ENCODE measurements around the gene FAM83D. TPM values are rescaled to one million over a fixed set of nuclear protein-coding genes. Genes with fewer than 3 reads are reported as not detected.

Gene FAM83D, protein sequence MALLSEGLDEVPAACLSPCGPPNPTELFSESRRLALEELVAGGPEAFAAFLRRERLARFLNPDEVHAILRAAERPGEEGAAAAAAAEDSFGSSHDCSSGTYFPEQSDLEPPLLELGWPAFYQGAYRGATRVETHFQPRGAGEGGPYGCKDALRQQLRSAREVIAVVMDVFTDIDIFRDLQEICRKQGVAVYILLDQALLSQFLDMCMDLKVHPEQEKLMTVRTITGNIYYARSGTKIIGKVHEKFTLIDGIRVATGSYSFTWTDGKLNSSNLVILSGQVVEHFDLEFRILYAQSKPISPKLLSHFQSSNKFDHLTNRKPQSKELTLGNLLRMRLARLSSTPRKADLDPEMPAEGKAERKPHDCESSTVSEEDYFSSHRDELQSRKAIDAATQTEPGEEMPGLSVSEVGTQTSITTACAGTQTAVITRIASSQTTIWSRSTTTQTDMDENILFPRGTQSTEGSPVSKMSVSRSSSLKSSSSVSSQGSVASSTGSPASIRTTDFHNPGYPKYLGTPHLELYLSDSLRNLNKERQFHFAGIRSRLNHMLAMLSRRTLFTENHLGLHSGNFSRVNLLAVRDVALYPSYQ
- 48.1 and 51.6 TPM in 2 replicates for total RNA-seq (2021)
- long read RNA-seq, transcript FAM83D-201 (4 exons, 2,475 nt), result major isoform, 379 of 407 reads
- long read RNA-seq, partial matches to known transcripts, result 9 of 407 reads
- long read RNA-seq, other reads (novel, unspliced or antisense), result 19 of 407 reads

- H2AK5ac ChIP-seq (ENCODE audit: insufficient read length, low read length), result no peak within 1 kb of the TSS
- no peak within 1 kb of the TSS for H2AFZ ChIP-seq (ENCODE audit: low read length)
- H4K8ac ChIP-seq (replicated peaks; ENCODE audit: insufficient read length, low read depth, low read length), result no peak within 1 kb of the TSS
- no peak within 1 kb of the TSS for H2BK120ac ChIP-seq (ENCODE audit: low read depth, low read length, poor library complexity, severe bottlenecking)
- H3K18ac ChIP-seq (ENCODE audit: insufficient read length, low read depth, low read length), result peak within 1 kb of the TSS; percentile 95
- H3K27ac Mint-ChIP-seq, result peak within 1 kb of the TSS in 1 of 3 experiments; percentile 83; a peak in 2 of 7 replicates
- no peaks in the 10 kb centered on the region for H3K27me3 ChIP-seq (ENCODE audit: insufficient read depth, low read length)
- peaks cover 2% of the 10 kb centered on the region for H3K79me1 ChIP-seq (ENCODE audit: insufficient read depth, low read depth, low read length, poor library complexity, severe bottlenecking)
- H3K56ac ChIP-seq (ENCODE audit: insufficient read length, low read depth, low read length), result no peak within 1 kb of the TSS
- H3T11ph ChIP-seq (ENCODE audit: low read length), result no peak within 1 kb of the TSS
- peaks cover 2% of the 10 kb centered on the region; the same call in 1 of the 2 replicates for H3K4me1 ChIP-seq (ENCODE audit: insufficient read depth, low read length)
- H4K91ac ChIP-seq (ENCODE audit: insufficient read length, low read depth, low read length), result peak within 1 kb of the TSS; percentile 96
- peak within 1 kb of the TSS; percentile 95 for H3K14ac ChIP-seq (ENCODE audit: insufficient read depth, low read length)
- H3K23ac ChIP-seq (ENCODE audit: insufficient read length, low read depth, low read length), result no peak within 1 kb of the TSS
- H2BK15ac ChIP-seq (ENCODE audit: low read depth, low read length), result no peak within 1 kb of the TSS
- no peak within 1 kb of the TSS for H2BK12ac ChIP-seq (ENCODE audit: insufficient read length, low read depth, low read length)
- TF ChIP-seq, protein P1, sequence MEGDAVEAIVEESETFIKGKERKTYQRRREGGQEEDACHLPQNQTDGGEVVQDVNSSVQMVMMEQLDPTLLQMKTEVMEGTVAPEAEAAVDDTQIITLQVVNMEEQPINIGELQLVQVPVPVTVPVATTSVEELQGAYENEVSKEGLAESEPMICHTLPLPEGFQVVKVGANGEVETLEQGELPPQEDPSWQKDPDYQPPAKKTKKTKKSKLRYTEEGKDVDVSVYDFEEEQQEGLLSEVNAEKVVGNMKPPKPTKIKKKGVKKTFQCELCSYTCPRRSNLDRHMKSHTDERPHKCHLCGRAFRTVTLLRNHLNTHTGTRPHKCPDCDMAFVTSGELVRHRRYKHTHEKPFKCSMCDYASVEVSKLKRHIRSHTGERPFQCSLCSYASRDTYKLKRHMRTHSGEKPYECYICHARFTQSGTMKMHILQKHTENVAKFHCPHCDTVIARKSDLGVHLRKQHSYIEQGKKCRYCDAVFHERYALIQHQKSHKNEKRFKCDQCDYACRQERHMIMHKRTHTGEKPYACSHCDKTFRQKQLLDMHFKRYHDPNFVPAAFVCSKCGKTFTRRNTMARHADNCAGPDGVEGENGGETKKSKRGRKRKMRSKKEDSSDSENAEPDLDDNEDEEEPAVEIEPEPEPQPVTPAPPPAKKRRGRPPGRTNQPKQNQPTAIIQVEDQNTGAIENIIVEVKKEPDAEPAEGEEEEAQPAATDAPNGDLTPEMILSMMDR (conservative IDR thresholded peaks at IDR 0.05), result peak; percentile 21; the same call in 1 of the 3 replicates
- H4K20me1 ChIP-seq (ENCODE audit: control insufficient read depth, insufficient read depth, insufficient read length), result no peaks in the 10 kb centered on the region
- peaks cover 35% of the 10 kb centered on the region for H3K79me2 ChIP-seq (ENCODE audit: insufficient read depth, low read length)
- H3K4me3 Mint-ChIP-seq, result peak within 1 kb of the TSS; percentile 84 to 94
- no CpG with 5 or more reads among the region's 95 CpGs for WGBS (ENCODE audit: extremely low coverage, insufficient read length, low lambda C conversion rate)
- H3K27me3 Mint-ChIP-seq (ENCODE audit: low read depth), result no peaks in the 10 kb centered on the region; the same call in none of the 2 replicates
- H3K9me3 ChIP-seq (ENCODE audit: control insufficient read depth, low read depth, low read length), result no peaks in the 10 kb centered on the region
- H3K4me1 Mint-ChIP-seq, result peaks cover 28 to 29% of the 10 kb centered on the region in 2 experiments
- H2BK5ac ChIP-seq (ENCODE audit: insufficient read length, low read length), result no peak within 1 kb of the TSS
- peak within 1 kb of the TSS; percentile 74 for H3K4ac ChIP-seq (ENCODE audit: low read depth, low read length)
- DNase-seq, result peak; percentile 99
- H3K23me2 ChIP-seq (ENCODE audit: insufficient read length, low read depth, low read length, poor library complexity, severe bottlenecking), result peaks cover 4% of the 10 kb centered on the region
- no peak within 1 kb of the TSS for H3K27ac ChIP-seq (ENCODE audit: insufficient read length, low read depth, low read length)
- no peak within 1 kb of the TSS for H2BK20ac ChIP-seq (ENCODE audit: low read depth, low read length, poor library complexity, severe bottlenecking)
- peak within 1 kb of the TSS; percentile 69 for H3K4me2 ChIP-seq (ENCODE audit: insufficient read depth, insufficient read length, low read length)
- no peak within 1 kb of the TSS for H4K5ac ChIP-seq (ENCODE audit: insufficient read length, low read depth, low read length)
- H3K36me3 Mint-ChIP-seq (ENCODE audit: insufficient read depth in 1 of 3, low read depth in 3 of 3), result peaks cover 15 to 18% (median 17%) of the 10 kb centered on the region in 3 experiments; a peak in 6 of 7 replicates
- peak within 1 kb of the TSS; percentile 83 for H3K9ac ChIP-seq (ENCODE audit: extremely low read depth, insufficient read length, low read length)
- peaks cover 0 to 2% of the 10 kb centered on the region in 2 experiments; a peak in 1 of 5 replicates for H3K9me3 Mint-ChIP-seq
Measured at GRCh38 chr20:38926142-38926933, at the start of gene FAM83D. Gene FAM83D, plus strand, starts transcription at chr20:38926417. Its CDS starts 26 bp downstream, at chr20:38926443.
